Peyer's patch (tissue), 4 donors: Measurements from ENCODE around the gene PSMD1. TPM values are rescaled to one million over a fixed set of nuclear protein-coding genes. Genes with fewer than 3 reads are reported as not detected.
"Not testable (repeated sequence)": the region's sequence is repeated elsewhere in the genome, so short reads cannot be mapped to it uniquely, and the experiment has no call there.

Experiments used
- DNase-seq, 3 donors: peaks; one replicate each; pipeline ENCODE4 v3.0.0-alpha.2; 2017 to 2019
- H3K27ac ChIP-seq, 4 donors: fragments of 200-600 bp; sonication (generic); one replicate each; pipeline ENCODE4 v1.5.1; 2016 to 2019
- H3K27me3 ChIP-seq, 2 donors: fragments of 200-600 bp; sonication (generic); one replicate each; pipeline ENCODE4 v1.5.1; 2019
- H3K36me3 ChIP-seq, 3 donors: fragments of 200-600 bp; sonication (generic); one replicate each; pipeline ENCODE4 v1.5.1; 2016 to 2019
- H3K4me1 ChIP-seq, 4 donors: fragments of 200-600 bp; sonication (generic); one replicate each; pipeline ENCODE4 v1.5.1; 2016 to 2019
- H3K4me3 ChIP-seq, 4 donors: fragments of 200-600 bp; sonication (generic); 1 replicate in 3 of 4; 2 replicates in 1 of 4; pipeline ENCODE4 v1.5.1; 2016 to 2019; ENCODE audit warnings: mild to moderate bottlenecking in 1 of 4
- H3K9me3 ChIP-seq, 4 donors: fragments of 200-600 bp; sonication (generic); one replicate each; pipeline ENCODE4 v1.5.1; 2016 to 2019; ENCODE audit warnings: mild to moderate bottlenecking in 1 of 4
- POLR2A ChIP-seq, 2 donors: fragments of 450-650 bp; IDR thresholded peaks; one replicate each; pipeline ENCODE4 v1.5.1; 2017; ENCODE audit warnings: antibody characterized with exemption in 2 of 2, mild to moderate bottlenecking in 2 of 2, moderate library complexity in 2 of 2
- total RNA-seq, 4 donors: library from RNA; depleted of rRNA; stranded (reverse); fragments of >200 nt; gene quantifications; one replicate each; pipeline ENCODE4 v1.1.0, GENCODE V29; 2016
- TF ChIP-seq, protein P1 (sequence below), 6 experiments: fragments of 450-650 bp in 4 of 6; fragments of 200-600 bp in 2 of 6; sonication (generic) in 1 of 6; IDR thresholded peaks; one replicate each; pipeline ENCODE4 v1.5.1; 2017 to 2019; ENCODE audit warnings: antibody characterized with exemption in 6 of 6, mild to moderate bottlenecking in 3 of 6, moderate library complexity in 1 of 6

Gene PSMD1
- total RNA-seq, 4 donors from 2014 or later: 89.1 to 116 (median 111) TPM

DNA sequence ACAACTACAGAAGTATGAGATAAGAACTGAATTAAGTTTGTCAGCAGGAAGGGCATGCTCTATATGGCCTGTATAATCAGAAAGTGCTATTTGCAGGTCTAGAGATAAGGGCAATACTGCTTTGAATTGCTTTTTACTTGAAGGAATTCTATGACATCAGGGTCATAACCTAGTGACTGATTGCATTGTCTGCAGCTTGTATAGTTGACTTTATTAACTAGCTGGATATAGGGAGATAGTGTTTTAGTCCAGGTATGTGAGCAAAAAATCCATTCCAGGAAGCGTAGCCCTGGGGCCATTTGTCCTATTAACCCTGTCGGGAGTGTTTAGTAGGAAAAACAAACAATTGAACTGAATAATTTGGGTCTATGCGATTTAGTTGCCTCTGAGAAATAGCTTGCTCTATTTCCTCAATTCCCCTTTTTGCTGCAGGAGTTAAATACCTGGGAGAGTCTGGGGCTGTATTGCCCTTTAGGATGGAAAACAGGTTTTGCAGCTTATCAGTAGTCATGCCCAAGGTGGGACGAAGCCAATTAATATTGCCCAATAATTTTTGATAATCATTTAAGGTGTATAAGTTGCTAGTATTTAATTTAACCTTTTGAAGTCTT, 38.2 kb downstream of the PSMD1 start:
- Histone ChIP-seq H3K27me3 (no peaks in the 10 kb centered on the region), H3K9me3 (peaks cover 0 to 9% (median 3%) of the 10 kb centered on the region in 4 donors), H3K4me1 (peaks cover 0 to 21% (median 2%) of the 10 kb centered on the region in 4 donors), H3K27ac (peak overlapping the region in 2 of 4 donors; percentile 28 to 65), H3K4me3 (no peak overlapping the region), H3K36me3 (peaks cover 0 to 34% (median 0%) of the 10 kb centered on the region in 3 donors)
- DNase-seq: no peak
- TF ChIP-seq, protein P1, sequence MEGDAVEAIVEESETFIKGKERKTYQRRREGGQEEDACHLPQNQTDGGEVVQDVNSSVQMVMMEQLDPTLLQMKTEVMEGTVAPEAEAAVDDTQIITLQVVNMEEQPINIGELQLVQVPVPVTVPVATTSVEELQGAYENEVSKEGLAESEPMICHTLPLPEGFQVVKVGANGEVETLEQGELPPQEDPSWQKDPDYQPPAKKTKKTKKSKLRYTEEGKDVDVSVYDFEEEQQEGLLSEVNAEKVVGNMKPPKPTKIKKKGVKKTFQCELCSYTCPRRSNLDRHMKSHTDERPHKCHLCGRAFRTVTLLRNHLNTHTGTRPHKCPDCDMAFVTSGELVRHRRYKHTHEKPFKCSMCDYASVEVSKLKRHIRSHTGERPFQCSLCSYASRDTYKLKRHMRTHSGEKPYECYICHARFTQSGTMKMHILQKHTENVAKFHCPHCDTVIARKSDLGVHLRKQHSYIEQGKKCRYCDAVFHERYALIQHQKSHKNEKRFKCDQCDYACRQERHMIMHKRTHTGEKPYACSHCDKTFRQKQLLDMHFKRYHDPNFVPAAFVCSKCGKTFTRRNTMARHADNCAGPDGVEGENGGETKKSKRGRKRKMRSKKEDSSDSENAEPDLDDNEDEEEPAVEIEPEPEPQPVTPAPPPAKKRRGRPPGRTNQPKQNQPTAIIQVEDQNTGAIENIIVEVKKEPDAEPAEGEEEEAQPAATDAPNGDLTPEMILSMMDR (IDR thresholded peaks at IDR 0.05): no peak
- no peak for TF ChIP-seq POLR2A (IDR thresholded peaks at IDR 0.05)

GRCh38 chr2:231099918-231100317, 43.3 kb downstream of the PSMD1 start:
- Histone ChIP-seq H3K27me3 (no peaks in the 10 kb centered on the region), H3K36me3 (peaks cover 0 to 32% (median 0%) of the 10 kb centered on the region in 3 donors), H3K9me3 (peaks cover 0 to 10% (median 5%) of the 10 kb centered on the region in 4 donors), H3K27ac (peak overlapping the region in 1 of 4 donors; percentile 61), H3K4me1 (peaks cover 0 to 23% (median 0%) of the 10 kb centered on the region in 4 donors), H3K4me3 (no peak overlapping the region)
- TF ChIP-seq, protein P1 (IDR thresholded peaks at IDR 0.05): peak in 1 of 6 experiments; percentile 4
- TF ChIP-seq POLR2A (IDR thresholded peaks at IDR 0.05): no peak
- no peak for DNase-seq

GRCh38 chr2:231100321-231100720, 43.7 kb downstream of the PSMD1 start:
- Histone ChIP-seq H3K36me3 (peaks cover 0 to 32% (median 0%) of the 10 kb centered on the region in 3 donors), H3K4me1 (peaks cover 0 to 20% (median 0%) of the 10 kb centered on the region in 4 donors), H3K27ac (peak overlapping the region in 2 of 4 donors; percentile 39 to 61)
- not testable (repeated sequence) for H3K4me3 ChIP-seq, H3K9me3 ChIP-seq, H3K27me3 ChIP-seq
- DNase-seq: peak in 1 of 3 donors; percentile 53

GRCh38 chr2:231100990-231101389, 44.3 kb downstream of the PSMD1 start:
- Histone ChIP-seq H3K4me3 (no peak overlapping the region), H3K9me3 (peaks cover 0 to 10% (median 5%) of the 10 kb centered on the region in 4 donors), H3K36me3 (peaks cover 0 to 28% (median 0%) of the 10 kb centered on the region in 3 donors), H3K27ac (peak overlapping the region in 2 of 4 donors; percentile 39 to 61), H3K27me3 (no peaks in the 10 kb centered on the region), H3K4me1 (peaks cover 0 to 14% (median 0%) of the 10 kb centered on the region in 4 donors)
- no peak for DNase-seq
- TF ChIP-seq POLR2A (IDR thresholded peaks at IDR 0.05): no peak
- TF ChIP-seq, protein P1 (IDR thresholded peaks at IDR 0.05): no peak

GRCh38 chr2:231102772-231103171, 46.1 kb downstream of the PSMD1 start:
- H3K36me3 ChIP-seq: peaks cover 0 to 12% (median 0%) of the 10 kb centered on the region in 3 donors

More at GRCh38 chr2:231102772-231103171, 46.1 kb downstream of the PSMD1 start:
- TF ChIP-seq POLR2A (IDR thresholded peaks at IDR 0.05): no peak
- TF ChIP-seq, protein P1 (IDR thresholded peaks at IDR 0.05): no peak
- no peak for DNase-seq
- H3K27ac ChIP-seq: no peak overlapping the region
- no peak overlapping the region for H3K4me3 ChIP-seq
- H3K27me3 ChIP-seq: no peaks in the 10 kb centered on the region
- H3K9me3 ChIP-seq: peaks cover 0 to 10% (median 5%) of the 10 kb centered on the region in 4 donors
- H3K4me1 ChIP-seq: peaks cover 0 to 14% (median 0%) of the 10 kb centered on the region in 4 donors
